ENCODE data around the gene KHK.
"Not testable (repeated sequence)": the region's sequence is repeated elsewhere in the genome, so short reads cannot be mapped to it uniquely, and the experiment has no call there.

Gene KHK

DNA sequence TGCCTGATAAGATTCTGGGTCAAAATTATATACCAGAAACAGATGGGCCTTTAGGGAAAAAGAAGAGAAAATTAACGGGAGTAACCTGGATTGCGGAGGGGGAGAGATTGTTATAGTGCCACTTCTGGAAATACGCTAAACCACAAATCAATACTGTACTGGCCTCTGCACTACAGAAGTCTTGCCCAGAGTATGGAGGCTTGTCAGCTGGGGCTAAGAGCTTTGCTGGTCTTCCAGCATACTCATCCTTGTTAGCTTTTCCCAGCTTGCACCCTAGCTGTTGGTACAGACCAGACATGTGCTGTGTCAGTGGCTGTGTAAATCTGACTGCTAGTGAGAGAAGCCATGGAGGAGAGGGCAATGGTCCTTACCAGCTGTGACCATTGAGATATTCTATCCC lies 26.2 kb upstream of the KHK start:
- no peak for DNase-seq

DNA sequence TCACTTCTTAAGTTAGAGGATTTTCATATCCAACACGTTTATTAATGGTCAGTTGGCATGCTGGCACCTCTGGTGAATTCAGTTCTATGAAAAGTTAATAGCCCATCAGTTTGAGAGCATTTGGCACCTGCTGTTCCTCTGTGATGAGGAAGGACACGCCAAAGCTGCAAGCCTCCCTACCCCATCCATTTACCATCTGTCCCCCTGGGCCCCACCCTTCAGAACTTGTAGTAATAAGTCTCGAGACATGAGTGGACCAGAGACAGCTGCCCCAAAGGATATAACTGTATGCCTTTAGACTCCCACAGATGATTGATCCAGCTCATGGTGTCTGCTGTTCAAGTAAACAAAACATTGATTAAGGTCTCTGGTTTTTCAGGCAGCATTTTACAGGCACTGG lies 21.4 kb upstream of the KHK start:
- no peak for DNase-seq

DNA sequence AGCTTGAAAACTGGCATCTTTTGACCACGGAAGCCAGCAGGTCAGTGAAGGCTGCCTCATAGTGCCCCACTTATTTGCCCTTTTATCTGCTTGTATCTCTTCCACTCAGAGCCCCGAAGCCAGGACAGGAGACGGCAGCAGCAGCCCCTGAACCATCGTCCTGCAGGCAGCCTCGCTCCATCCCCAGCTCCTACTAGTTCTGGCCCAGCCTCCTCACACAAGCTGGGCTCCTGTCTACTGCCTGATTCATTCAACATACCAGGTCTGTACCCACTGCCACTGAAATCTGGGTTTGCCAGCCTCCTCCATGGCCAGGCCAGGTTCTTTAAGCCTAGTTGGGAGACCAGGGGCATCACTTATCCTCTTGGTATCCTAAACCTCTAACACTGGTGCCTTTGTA lies 19.2 kb upstream of the KHK start:
- no peak for DNase-seq

GRCh38 chr2:27069436-27069835 lies 17.1 kb upstream of the KHK start:
- no peak for DNase-seq

DNA sequence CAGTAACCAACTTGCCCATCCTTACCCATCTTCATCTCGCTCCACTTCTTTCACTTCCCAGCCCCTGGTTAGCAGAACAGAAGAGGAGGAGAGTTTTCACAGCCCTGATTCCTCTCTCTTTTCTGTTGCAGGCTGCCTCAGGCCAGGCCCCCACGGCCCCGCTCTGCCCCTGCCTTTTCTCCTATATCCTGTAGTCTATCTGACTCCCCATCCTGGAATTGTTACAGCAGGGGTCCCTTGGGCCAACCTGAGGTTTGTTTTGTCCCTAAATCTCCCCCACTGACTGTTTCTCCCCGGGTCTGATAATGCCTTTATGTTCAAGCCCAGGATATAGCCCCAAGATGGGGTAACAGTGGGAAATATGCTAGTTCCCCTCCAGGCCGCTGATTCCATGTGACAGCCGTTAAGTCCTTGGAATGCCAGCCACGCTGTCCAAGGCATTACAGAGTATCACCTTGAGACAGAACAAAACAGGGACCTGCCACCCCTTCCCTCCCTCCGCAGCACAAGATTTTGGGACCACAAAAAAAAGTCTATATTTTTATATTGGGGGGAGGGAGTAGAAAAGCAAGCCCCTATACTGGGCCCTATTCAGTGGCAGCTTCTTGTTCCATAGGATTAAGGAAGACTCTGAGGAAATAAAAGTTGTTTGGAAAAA lies 16.5 kb upstream of the KHK start:
- DNase-seq, result no peak

DNA sequence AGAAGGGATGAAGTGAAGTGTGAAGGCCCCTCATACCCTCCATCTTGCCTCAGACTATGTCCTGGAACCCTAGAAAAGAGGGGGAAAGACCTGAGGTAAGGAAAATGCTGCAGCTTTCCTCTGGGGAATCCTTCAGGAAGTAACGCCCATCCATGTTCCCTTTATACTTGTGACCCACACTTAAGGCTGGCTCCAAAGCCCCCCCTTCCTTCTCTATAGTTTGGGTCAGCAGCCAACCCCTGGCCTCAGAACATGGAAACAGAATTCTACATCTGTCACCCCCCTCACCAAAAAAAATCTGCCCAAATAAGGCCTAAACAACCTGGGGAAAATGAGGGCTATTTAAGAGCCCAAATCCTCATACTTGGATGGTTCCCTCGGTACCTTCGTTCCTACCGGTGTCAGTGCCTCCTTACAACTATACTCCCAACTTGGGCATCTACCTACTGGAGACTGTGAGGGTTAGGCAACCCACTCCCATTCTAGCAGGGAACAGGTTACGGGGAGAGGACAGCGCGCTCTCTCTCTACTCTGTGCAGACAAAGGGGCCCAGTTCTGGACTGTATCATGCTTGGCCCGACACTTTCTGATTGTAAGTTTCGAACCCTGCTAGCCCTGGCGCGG lies 15.8 kb upstream of the KHK start:
- no peak for DNase-seq

DNA sequence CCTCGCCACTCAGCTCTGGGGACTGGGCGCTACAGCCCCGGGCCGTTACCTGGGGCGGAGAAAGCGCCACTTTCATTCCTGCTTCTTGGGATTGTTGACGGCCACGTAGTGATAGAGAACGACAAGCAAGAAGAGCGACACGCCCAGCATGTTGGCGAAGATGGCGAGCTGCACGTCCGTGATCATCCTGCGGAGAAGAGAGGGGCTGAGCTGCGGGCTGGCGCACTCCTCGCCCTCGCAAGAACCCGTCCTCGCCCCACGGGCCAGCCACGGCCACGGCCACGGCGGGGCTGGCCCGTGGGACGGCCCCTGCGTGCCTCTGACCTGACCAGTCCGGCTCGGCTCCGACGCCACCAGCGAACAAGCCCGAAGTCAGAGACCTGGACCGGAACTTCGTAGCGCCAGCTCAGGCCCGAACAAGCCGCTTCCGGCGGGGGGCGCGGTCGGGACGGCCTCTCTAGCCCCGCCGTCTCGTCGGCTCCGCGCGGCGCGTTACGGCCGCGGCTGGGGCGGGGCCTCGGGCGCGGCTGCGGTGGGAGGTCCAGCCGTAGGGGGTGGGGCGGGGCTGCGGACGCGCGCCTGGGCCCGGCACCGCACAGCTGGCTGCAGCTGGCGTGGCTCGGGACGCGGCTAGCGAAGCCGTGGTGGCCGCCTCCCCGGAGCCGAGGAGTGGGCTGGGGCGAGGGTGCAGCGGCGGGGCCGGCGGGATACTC lies 15.1 kb upstream of the KHK start, which contains the start of gene OST4:
OST4 (minus strand) TSS at position 378 of the 713 bp plus-strand sequence.
- peak; percentile 95 for DNase-seq

DNA sequence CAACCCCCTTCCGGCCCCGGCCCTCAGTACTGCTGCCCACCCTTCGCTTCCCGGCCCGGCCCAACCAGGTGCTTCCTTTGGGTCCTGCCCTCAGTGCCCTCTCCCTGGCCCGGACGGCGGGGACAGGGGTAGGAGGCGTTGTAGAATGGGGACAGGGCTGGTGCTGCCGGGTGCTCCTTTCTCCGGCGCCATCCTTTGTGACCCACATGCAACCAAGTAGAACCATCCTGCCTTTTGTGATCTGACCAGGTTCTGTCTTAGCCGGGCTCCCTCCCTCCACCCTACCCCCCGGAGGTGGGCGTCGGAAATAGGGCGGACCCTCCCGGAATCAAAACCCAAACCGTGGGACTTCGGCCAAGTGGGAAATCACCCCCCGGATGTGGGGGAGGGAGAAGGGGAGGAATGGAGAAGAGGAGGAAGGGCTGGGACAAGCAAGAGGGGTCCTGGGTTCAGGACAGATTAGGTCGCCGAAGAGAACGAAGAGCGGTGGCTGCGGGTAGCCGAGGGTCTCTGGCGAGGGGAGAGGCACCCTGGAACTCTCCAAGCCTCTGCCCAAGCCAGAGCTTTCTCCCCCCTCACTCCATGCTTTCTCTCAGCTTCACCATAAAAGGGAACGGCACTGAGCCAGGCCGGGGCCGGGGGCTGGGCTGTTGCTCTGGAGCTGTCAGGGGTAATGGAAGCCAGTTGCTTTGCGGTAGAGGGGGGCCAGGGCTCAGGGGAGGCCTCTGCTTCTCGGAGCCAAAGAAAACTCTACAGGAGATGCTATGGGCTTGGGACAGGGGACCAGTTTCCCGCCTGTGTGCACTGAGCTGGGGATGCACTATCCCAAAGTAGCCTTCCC lies 14.4 kb upstream of the KHK start:
- peak; percentile 72 for DNase-seq

DNA sequence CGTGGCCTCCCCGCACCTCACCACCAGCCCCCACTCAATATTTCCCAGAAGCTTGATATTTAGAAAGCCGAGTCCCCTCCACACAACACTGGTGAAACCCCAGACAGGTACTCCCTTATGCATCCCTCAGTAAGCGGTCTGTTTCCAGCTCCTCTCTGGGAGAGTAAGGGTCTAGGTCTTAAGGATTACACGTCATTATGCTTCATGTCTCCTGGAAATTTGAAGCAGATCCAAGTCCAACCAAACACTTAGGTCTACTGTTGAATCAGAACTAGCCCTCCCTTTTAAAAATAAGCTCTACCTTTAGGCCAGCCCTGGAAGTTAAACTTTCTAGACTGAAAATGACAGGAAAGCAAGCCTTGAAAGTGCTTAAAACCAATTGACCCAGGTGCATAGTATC lies 13.7 kb upstream of the KHK start:
- DNase-seq, result no peak

- DNase-seq, result no peak
These were observed 12.8 kb upstream of the KHK start for GRCh38 chr2:27073782-27074181.

DNA sequence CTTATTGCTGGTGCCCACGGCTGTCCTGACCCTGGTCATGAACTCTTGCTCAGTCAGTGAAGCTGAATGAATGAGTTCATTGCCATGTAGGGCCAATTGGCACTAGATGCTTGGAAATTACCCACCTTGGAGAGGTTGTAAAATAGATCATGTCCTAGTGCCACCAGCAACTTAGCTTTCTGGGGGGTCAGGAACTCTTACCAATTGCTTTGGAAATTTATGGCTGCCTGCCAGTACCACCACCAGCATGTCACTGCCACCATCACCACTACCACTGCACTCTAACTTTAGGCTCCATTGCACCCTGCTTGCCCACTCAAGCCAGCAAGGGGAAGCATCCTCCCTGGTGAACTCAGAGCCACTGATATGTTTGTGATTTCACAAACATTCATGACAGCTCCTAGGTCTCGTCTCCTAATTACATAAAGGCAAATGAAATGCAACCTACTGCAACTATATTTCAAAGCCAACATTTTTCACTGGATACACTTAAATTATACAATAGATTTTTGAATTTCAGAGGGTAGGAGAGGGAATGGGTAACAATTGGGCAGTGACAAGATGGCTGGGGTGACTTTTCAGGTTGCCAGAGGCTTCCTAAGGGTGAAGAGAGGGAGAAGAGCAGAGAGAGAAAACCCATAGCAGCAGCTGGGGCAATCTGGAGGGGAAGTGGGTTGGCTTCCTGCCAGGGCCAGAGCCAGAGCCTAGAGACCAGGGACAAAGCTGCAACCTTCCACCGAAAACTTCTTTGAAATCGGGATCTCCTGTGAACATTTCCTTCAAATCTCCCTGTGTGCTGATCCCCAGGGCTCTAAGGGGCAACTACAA lies 11.6 kb upstream of the KHK start:
- DNase-seq, result no peak

DNA sequence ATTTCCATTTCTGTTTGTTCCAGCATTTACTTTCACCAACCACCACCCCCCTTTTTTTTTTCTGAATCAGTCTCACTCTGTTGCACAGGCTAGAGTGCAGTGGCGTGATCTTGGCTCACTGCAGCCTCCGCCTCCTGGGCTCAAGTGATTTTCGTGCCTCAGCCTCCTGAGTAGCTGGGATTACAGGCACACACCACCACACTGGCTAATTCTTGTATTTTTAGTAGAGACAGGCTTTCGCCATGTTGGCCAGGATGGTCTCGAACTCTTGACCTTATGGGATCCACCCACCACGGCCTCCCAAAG lies 11.1 kb upstream of the KHK start:
- DNase-seq, result not testable (repeated sequence)

DNA sequence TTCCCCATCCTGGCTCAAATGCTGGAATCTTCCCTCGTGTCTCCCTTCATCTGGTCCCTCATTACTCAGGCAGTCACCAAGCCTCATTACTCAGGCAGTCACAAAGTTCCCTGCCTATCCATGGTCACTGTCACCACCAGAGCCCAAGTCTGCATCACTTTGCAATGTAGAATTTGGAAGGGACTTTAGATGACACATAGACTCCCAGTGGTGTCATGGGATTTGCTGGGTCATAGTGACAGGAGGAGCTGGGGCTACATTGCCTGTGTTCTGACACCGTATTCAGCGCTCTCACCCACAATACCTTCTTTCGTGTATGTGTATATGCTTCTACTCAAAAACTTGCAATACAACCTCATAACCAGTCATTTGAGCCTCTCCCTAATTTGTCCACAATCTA lies 10.2 kb upstream of the KHK start:
- DNase-seq, result no peak

DNA sequence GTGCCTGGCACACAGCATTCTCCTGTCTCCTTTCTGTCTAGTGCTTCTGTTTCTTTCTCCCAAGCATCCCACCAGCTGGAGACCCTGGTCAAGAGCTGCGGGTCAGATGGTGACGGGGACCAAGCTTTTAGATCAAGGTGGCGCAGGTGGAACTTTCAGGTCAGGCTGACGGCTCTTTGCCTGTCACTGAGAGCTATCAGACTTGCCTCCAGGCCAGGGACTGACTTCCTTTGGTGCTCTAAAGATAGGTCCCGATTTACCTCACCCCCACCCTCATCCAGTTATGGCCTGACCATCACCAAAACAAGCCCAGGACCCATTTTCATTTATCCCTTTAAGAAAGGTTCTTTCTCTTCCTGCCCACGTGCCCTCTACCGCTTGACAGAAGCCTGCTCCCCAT lies 9.3 kb upstream of the KHK start:
- no peak for DNase-seq

DNA sequence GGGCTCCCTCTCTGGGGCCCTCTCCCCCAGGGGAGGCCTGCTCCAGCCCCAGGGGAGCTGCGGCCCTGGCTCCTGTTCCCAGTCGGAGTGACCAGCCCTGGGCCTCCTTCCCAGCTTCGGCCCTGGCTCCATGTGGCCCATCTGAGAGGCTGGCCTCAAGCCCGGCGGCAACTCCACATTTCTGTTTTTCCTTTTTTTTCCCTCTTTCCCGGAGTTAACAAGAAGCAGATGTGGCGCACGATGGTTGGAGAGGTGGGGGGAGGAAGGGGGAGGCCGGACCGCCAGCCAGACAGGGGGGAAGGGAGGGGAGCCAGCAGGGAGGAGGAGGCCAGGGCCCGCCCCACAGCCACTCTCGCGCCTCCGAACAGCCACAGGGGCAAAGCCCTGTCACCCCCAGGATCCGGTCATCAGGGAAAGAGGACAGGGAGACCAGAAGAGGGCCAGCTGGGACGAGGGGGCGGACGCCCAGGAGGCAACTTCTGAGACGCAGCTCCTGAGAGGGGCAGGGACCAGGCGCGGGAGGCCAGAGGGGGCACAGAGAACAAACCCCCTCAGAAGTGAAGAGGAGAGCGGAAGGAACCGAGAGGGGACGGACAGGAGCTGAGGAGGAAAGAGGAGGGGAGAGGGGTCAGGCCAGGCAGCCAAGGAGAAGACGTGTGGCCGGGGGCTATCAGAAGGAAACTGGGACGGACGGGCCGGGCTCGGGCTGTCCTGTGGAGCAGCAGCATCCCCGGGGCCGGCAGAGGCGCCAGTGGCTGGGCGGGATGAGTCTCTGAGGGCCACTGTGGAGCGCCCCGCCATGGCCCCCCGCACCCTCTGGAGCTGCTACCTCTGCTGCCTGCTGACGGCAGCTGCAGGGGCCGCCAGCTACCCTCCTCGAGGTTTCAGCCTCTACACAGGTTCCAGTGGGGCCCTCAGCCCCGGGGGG lies 8.0 kb upstream of the KHK start, which contains the start of gene EMILIN1:
EMILIN1 (plus strand) TSS at position 349 of the 928 bp plus-strand sequence; CDS start at position 800, 451 bp downstream.
- DNase-seq, result no peak

GRCh38 chr2:27079233-27080139 lies 7.1 kb upstream of the KHK start:
- DNase-seq, result no peak

DNA sequence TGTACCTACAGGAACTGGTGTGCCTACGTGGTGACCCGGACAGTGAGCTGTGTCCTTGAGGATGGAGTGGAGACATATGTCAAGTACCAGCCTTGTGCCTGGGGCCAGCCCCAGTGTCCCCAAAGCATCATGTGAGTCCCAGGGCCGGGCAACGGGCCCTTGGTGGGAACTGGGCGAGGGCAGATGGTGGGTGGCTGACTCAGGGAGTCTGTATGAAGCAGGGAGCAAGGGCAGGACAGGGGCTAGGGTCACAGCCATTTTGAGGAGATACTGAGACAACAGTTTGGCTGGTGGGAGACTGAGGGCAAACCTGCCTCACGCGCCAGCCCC lies 6.5 kb upstream of the KHK start:
- no peak for DNase-seq

GRCh38 chr2:27080603-27080936 lies 6.0 kb upstream of the KHK start:
- no peak for DNase-seq

DNA sequence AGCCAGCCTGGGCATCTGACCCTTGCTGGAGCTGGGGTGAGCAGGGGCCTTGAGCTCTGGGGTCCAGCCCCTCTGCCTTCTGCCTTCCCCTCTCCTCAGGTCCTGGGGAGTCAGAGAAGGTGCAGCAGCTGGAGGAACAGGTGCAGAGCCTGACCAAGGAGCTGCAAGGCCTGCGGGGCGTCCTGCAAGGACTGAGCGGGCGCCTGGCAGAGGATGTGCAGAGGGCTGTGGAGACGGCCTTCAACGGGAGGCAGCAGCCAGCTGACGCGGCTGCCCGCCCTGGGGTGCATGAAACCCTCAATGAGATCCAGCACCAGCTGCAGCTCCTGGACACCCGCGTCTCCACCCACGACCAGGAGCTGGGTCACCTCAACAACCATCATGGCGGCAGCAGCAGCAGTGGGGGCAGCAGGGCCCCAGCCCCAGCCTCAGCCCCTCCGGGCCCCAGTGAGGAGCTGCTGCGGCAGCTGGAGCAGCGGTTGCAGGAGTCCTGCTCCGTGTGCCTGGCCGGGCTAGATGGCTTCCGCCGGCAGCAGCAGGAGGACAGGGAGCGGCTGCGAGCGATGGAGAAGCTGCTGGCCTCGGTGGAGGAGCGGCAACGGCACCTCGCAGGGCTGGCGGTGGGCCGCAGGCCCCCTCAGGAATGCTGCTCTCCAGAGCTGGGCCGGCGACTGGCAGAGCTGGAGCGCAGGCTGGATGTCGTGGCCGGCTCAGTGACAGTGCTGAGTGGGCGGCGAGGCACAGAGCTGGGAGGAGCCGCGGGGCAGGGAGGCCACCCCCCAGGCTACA lies 4.4 kb upstream of the KHK start:
- DNase-seq, result no peak

Data from activated CD8-positive, alpha-beta memory T cell treated with anti-CD3 and anti-CD28 coated beads for 24 hours (primary cell).